HG03039 (cell line): ENCODE data around the gene TBX21.
"Not testable (repeated sequence)": the region's sequence is repeated elsewhere in the genome, so short reads cannot be mapped to it uniquely, and the experiment has no call there.

Source experiments
- ATAC-seq: cut with Tn5 transposase; IDR thresholded peaks from one replicate; pipeline ENCODE4 v1.9.1; 2021; ENCODE audit warnings: mild to moderate bottlenecking, moderate library complexity; ENCODE audit not compliant: unreplicated experiment

Gene TBX21

GRCh38 chr17:47729476-47729875 is 3.6 kb upstream of the TBX21 start:
- ATAC-seq = no peak

GRCh38 chr17:47730681-47731080 is 2.4 kb upstream of the TBX21 start:
- ATAC-seq = no peak

GRCh38 chr17:47731396-47731795 is 1.6 kb upstream of the TBX21 start:
- ATAC-seq = no peak

- no peak for ATAC-seq
These were observed 513 bp upstream of the TBX21 start for GRCh38 chr17:47732399-47733046.

- ATAC-seq = no peak
These were observed 806 bp downstream of the TBX21 start for GRCh38 chr17:47733674-47734410.

- ATAC-seq = no peak
These were observed 2.1 kb downstream of the TBX21 start for GRCh38 chr17:47735139-47735464.

GRCh38 chr17:47735536-47736011 is 2.5 kb downstream of the TBX21 start:
- no peak for ATAC-seq

GRCh38 chr17:47736501-47737495 is 3.8 kb downstream of the TBX21 start:
- ATAC-seq = no peak

- ATAC-seq = no peak
These were observed 5.1 kb downstream of the TBX21 start for GRCh38 chr17:47738178-47738577.

- no peak for ATAC-seq
These were observed 6.1 kb downstream of the TBX21 start for GRCh38 chr17:47739150-47739549.

GRCh38 chr17:47739945-47740344 is 6.9 kb downstream of the TBX21 start:
- not testable (repeated sequence) for ATAC-seq

GRCh38 chr17:47741109-47741792 is 8.2 kb downstream of the TBX21 start:
- ATAC-seq = no peak

GRCh38 chr17:47741793-47742145 is 8.7 kb downstream of the TBX21 start:
- ATAC-seq = no peak

- ATAC-seq = no peak
These were observed 9.5 kb downstream of the TBX21 start for GRCh38 chr17:47742319-47743181.

- no peak for ATAC-seq
These were observed 11.4 kb downstream of the TBX21 start for GRCh38 chr17:47744168-47745036.

GRCh38 chr17:47745037-47745380 is 12.0 kb downstream of the TBX21 start:
- ATAC-seq = no peak

- ATAC-seq = no peak
These were observed 18.4 kb downstream of the TBX21 start for GRCh38 chr17:47751471-47751870.

GRCh38 chr17:47757386-47757785 is 24.4 kb downstream of the TBX21 start:
- no peak for ATAC-seq
